Measurements from ENCODE around the gene FAM219A.

FAM219A gene

DNA sequence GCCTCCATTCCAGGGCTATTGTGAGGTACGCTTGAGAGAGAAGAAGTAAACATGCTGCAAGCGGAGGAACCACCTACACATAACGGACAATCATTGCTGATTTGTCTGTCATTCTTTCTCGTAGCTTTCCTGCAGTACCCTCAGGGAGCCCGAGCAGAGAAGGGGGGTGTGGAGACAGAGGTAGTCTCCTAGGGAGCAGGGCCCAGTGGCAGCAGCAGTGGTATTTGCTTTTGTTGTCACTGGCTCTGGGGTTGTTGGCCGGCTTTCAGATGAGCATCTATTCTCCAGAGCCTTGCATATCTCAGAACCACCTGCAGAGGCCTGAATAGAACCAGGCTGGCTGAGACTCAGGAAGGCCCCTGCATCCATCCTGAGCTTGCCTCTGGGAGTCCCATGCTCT, 44.5 kb upstream of the FAM219A start:
- no peak for TF ChIP-seq EZH2phosphoT487 (conservative IDR thresholded peaks at IDR 0.05; ENCODE audit: low read length)
- TF ChIP-seq, protein P1, sequence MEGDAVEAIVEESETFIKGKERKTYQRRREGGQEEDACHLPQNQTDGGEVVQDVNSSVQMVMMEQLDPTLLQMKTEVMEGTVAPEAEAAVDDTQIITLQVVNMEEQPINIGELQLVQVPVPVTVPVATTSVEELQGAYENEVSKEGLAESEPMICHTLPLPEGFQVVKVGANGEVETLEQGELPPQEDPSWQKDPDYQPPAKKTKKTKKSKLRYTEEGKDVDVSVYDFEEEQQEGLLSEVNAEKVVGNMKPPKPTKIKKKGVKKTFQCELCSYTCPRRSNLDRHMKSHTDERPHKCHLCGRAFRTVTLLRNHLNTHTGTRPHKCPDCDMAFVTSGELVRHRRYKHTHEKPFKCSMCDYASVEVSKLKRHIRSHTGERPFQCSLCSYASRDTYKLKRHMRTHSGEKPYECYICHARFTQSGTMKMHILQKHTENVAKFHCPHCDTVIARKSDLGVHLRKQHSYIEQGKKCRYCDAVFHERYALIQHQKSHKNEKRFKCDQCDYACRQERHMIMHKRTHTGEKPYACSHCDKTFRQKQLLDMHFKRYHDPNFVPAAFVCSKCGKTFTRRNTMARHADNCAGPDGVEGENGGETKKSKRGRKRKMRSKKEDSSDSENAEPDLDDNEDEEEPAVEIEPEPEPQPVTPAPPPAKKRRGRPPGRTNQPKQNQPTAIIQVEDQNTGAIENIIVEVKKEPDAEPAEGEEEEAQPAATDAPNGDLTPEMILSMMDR (IDR thresholded peaks at IDR 0.05; ENCODE audit: insufficient read depth, low read length, poor library complexity, severe bottlenecking) = no peak
- H3K79me2 ChIP-seq (ENCODE audit: insufficient read depth, low read length) = no peaks in the 10 kb centered on the region
- no peak overlapping the region for H3K9ac ChIP-seq (ENCODE audit: low read length)
- H3K4me3 ChIP-seq (ENCODE audit: insufficient read depth, low read length, poor library complexity, severe bottlenecking) = no peak overlapping the region
- no peaks in the 10 kb centered on the region for H3K9me2 ChIP-seq (replicated peaks; ENCODE audit: insufficient read depth, low read length)
- H3K27ac ChIP-seq (ENCODE audit: low read depth, low read length) = no peak overlapping the region
- no peak overlapping the region for H3K4me2 ChIP-seq (ENCODE audit: low read depth, low read length, poor library complexity, severe bottlenecking)
- no peaks in the 10 kb centered on the region for H3F3A ChIP-seq (ENCODE audit: insufficient read depth)
- H4K20me1 ChIP-seq (ENCODE audit: low read depth, low read length) = no peaks in the 10 kb centered on the region
- H2AFZ ChIP-seq (ENCODE audit: low read depth, low read length, severe bottlenecking) = no peak overlapping the region
- no peaks in the 10 kb centered on the region for H3K36me3 ChIP-seq (ENCODE audit: low read length)
- H3K27me3 ChIP-seq (ENCODE audit: low read length) = no peaks in the 10 kb centered on the region
- H3K9me3 ChIP-seq (ENCODE audit: insufficient read depth, low read length) = no peaks in the 10 kb centered on the region

DNA sequence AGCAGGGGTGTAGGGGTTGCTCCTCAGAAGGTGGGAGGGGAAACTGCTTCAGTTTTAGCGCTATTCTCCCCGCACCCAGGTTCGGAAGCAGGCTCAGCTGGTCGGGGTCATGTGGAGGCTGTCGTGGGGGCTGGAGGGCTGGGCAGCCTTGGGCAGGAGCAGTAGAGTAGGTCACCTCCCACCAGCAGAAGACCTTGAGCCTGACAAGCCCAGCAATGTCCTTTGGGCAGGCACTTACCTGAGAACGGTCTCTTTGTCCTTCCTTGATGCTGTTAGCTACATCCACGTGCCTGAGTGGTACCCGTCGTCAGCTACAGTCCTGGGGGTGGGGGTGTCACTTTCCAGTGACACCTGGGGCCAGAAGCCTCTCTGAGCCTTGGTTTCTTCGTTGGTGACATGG, 44.1 kb upstream of the FAM219A start:
- Histone ChIP-seq H3K4me2 (ENCODE audit: low read depth, low read length, poor library complexity, severe bottlenecking) (no peak overlapping the region), H3K36me3 (ENCODE audit: low read length) (no peaks in the 10 kb centered on the region), H2AFZ (ENCODE audit: low read depth, low read length, severe bottlenecking) (no peak overlapping the region), H3K27me3 (ENCODE audit: low read length) (no peaks in the 10 kb centered on the region), H3K9ac (ENCODE audit: low read length) (no peak overlapping the region), H4K20me1 (ENCODE audit: low read depth, low read length) (no peaks in the 10 kb centered on the region), H3K9me3 (ENCODE audit: insufficient read depth, low read length) (no peaks in the 10 kb centered on the region), H3F3A (ENCODE audit: insufficient read depth) (no peaks in the 10 kb centered on the region), H3K27ac (ENCODE audit: low read depth, low read length) (no peak overlapping the region), H3K79me2 (ENCODE audit: insufficient read depth, low read length) (no peaks in the 10 kb centered on the region), H3K4me3 (ENCODE audit: insufficient read depth, low read length, poor library complexity, severe bottlenecking) (no peak overlapping the region), H3K9me2 (replicated peaks; ENCODE audit: insufficient read depth, low read length) (no peaks in the 10 kb centered on the region)
- no peak for TF ChIP-seq EZH2phosphoT487 (conservative IDR thresholded peaks at IDR 0.05; ENCODE audit: low read length)
- TF ChIP-seq, protein P1 (IDR thresholded peaks at IDR 0.05; ENCODE audit: insufficient read depth, low read length, poor library complexity, severe bottlenecking) = no peak

DNA sequence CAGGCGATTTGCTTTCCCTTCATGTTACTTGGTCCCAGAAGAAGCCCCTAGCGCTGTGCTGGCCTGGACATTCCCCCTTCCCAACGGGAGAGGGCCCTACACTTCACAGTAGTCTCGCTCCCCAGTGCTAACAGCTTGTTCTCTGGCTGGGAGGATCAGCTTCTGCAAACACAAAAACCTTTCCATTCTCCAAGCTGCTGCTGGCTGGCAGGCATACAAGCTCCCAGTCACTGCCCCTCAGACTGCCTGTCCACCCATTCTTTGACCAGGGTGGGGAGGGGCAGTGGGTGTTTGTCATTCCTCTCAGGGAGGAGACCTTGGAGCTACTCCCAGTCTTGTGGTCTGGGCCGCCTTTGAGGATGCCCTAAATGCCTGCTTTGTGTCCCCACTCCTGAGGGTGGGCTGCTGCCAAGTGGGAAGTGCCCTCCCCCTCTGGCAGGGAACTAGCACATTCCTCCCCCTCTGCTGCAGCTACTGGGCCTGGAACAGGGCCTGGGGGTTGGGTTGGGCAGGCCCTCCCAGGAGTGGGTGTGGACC, 43.6 kb upstream of the FAM219A start:
- H3K4me2 ChIP-seq (ENCODE audit: low read depth, low read length, poor library complexity, severe bottlenecking) = no peak overlapping the region
- H3K9me2 ChIP-seq (replicated peaks; ENCODE audit: insufficient read depth, low read length) = no peaks in the 10 kb centered on the region
- H3F3A ChIP-seq (ENCODE audit: insufficient read depth) = no peaks in the 10 kb centered on the region
- H2AFZ ChIP-seq (ENCODE audit: low read depth, low read length, severe bottlenecking) = no peak overlapping the region
- no peak overlapping the region for H3K4me3 ChIP-seq (ENCODE audit: insufficient read depth, low read length, poor library complexity, severe bottlenecking)
- no peak overlapping the region for H3K9ac ChIP-seq (ENCODE audit: low read length)
- H3K36me3 ChIP-seq (ENCODE audit: low read length) = no peaks in the 10 kb centered on the region
- no peak overlapping the region for H3K27ac ChIP-seq (ENCODE audit: low read depth, low read length)
- H4K20me1 ChIP-seq (ENCODE audit: low read depth, low read length) = no peaks in the 10 kb centered on the region
- TF ChIP-seq EZH2phosphoT487 (conservative IDR thresholded peaks at IDR 0.05; ENCODE audit: low read length) = no peak
- TF ChIP-seq, protein P1 (IDR thresholded peaks at IDR 0.05; ENCODE audit: insufficient read depth, low read length, poor library complexity, severe bottlenecking) = no peak
- H3K27me3 ChIP-seq (ENCODE audit: low read length) = no peaks in the 10 kb centered on the region
- H3K9me3 ChIP-seq (ENCODE audit: insufficient read depth, low read length) = no peaks in the 10 kb centered on the region
- H3K79me2 ChIP-seq (ENCODE audit: insufficient read depth, low read length) = no peaks in the 10 kb centered on the region

Measured in SU-DHL-6 (cell line).